Peyer's patch (tissue), 4 donors: Measurements from ENCODE around the gene KIF2B. TPM values are rescaled to one million over a fixed set of nuclear protein-coding genes. Genes with fewer than 3 reads are reported as not detected.

Source experiments
- DNase-seq, 3 donors: peaks; one replicate each; pipeline ENCODE4 v3.0.0-alpha.2; 2017 to 2019
- H3K27ac ChIP-seq, 4 donors: fragments of 200-600 bp; sonication (generic); one replicate each; pipeline ENCODE4 v1.5.1; 2016 to 2019
- H3K27me3 ChIP-seq, 2 donors: fragments of 200-600 bp; sonication (generic); one replicate each; pipeline ENCODE4 v1.5.1; 2019
- H3K36me3 ChIP-seq, 3 donors: fragments of 200-600 bp; sonication (generic); one replicate each; pipeline ENCODE4 v1.5.1; 2016 to 2019
- H3K4me1 ChIP-seq, 4 donors: fragments of 200-600 bp; sonication (generic); one replicate each; pipeline ENCODE4 v1.5.1; 2016 to 2019
- H3K4me3 ChIP-seq, 4 donors: fragments of 200-600 bp; sonication (generic); 1 replicate in 3 of 4; 2 replicates in 1 of 4; pipeline ENCODE4 v1.5.1; 2016 to 2019; ENCODE audit warnings: mild to moderate bottlenecking in 1 of 4
- H3K9me3 ChIP-seq, 4 donors: fragments of 200-600 bp; sonication (generic); one replicate each; pipeline ENCODE4 v1.5.1; 2016 to 2019; ENCODE audit warnings: mild to moderate bottlenecking in 1 of 4
- POLR2A ChIP-seq, 2 donors: fragments of 450-650 bp; IDR thresholded peaks; one replicate each; pipeline ENCODE4 v1.5.1; 2017; ENCODE audit warnings: antibody characterized with exemption in 2 of 2, mild to moderate bottlenecking in 2 of 2, moderate library complexity in 2 of 2
- total RNA-seq, 4 donors: library from RNA; depleted of rRNA; stranded (reverse); fragments of >200 nt; gene quantifications; one replicate each; pipeline ENCODE4 v1.1.0, GENCODE V29; 2016
- TF ChIP-seq, protein P1 (sequence below), 6 experiments: fragments of 450-650 bp in 4 of 6; fragments of 200-600 bp in 2 of 6; sonication (generic) in 1 of 6; IDR thresholded peaks; one replicate each; pipeline ENCODE4 v1.5.1; 2017 to 2019; ENCODE audit warnings: antibody characterized with exemption in 6 of 6, mild to moderate bottlenecking in 3 of 6, moderate library complexity in 1 of 6

KIF2B gene
- total RNA-seq, 4 donors from 2014 or later: not detected

DNA sequence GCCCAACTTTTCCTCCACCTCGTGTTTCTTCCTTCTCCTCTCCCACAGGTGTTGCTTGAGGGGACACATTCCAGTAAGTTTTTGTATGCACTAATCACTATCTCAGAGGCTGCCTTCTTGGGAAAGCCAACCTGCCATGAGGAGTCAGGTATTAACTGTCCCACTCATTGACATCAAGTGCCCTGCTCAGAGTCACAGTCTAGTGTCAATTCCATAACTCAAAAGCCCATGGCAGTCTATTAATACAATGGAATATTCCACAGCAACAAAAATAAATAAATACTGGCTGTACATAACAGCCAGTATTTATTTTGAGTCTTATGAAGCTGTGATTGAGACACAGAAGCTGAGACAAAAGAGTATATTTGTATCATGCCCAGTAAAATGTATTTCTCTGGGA lies 26.1 kb upstream of the KIF2B start:
- DNase-seq: no peak
- Histone ChIP-seq H3K4me3 (no peak overlapping the region), H3K27me3 (no peaks in the 10 kb centered on the region), H3K9me3 (no peaks in the 10 kb centered on the region), H3K4me1 (no peaks in the 10 kb centered on the region), H3K36me3 (no peaks in the 10 kb centered on the region), H3K27ac (no peak overlapping the region)
- TF ChIP-seq, protein P1, sequence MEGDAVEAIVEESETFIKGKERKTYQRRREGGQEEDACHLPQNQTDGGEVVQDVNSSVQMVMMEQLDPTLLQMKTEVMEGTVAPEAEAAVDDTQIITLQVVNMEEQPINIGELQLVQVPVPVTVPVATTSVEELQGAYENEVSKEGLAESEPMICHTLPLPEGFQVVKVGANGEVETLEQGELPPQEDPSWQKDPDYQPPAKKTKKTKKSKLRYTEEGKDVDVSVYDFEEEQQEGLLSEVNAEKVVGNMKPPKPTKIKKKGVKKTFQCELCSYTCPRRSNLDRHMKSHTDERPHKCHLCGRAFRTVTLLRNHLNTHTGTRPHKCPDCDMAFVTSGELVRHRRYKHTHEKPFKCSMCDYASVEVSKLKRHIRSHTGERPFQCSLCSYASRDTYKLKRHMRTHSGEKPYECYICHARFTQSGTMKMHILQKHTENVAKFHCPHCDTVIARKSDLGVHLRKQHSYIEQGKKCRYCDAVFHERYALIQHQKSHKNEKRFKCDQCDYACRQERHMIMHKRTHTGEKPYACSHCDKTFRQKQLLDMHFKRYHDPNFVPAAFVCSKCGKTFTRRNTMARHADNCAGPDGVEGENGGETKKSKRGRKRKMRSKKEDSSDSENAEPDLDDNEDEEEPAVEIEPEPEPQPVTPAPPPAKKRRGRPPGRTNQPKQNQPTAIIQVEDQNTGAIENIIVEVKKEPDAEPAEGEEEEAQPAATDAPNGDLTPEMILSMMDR (IDR thresholded peaks at IDR 0.05): no peak
- no peak for TF ChIP-seq POLR2A (IDR thresholded peaks at IDR 0.05)

DNA sequence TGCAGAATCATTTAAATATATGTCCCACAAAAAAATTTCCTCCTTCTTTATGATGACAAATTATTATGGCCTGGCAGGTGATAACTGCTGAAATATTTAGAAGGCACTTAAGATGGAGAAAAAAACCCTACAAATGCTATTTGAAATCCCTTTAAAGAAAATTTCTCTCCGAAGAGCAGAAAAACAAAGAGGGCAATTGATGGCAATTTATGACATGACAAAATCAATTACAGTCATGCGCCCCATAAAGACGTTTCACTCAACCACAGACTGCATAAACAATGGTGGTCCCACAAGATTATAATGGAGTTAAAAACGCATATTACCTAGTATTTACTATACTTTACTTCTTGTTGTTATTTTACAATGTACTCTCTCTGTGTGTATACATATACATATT lies 25.2 kb upstream of the KIF2B start:
- H3K4me3 ChIP-seq: no peak overlapping the region
- H3K27me3 ChIP-seq: no peaks in the 10 kb centered on the region
- H3K36me3 ChIP-seq: no peaks in the 10 kb centered on the region
- H3K4me1 ChIP-seq: no peaks in the 10 kb centered on the region
- TF ChIP-seq, protein P1 (IDR thresholded peaks at IDR 0.05): no peak
- H3K27ac ChIP-seq: no peak overlapping the region
- no peak for DNase-seq
- H3K9me3 ChIP-seq: no peaks in the 10 kb centered on the region

DNA sequence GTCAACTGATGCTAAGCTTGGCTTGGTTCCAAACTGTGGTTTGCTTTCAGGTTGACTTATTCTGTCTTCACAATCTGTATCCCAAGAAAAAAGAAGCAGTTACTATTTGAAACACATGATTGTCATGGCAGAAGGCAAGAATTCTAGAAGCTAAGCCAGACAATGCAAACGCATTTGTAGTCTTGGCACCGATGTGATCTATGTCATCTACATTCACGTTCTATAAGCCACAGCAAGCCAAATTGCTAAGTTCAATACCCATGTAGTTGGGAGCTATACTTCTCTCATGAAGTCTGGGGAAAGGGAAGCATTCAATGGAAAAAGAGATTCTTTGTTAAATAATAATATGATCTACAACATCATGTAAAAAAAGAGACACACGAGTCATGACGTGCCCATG lies 18.3 kb upstream of the KIF2B start:
- TF ChIP-seq, protein P1 (IDR thresholded peaks at IDR 0.05): no peak
- no peak for TF ChIP-seq POLR2A (IDR thresholded peaks at IDR 0.05)
- Histone ChIP-seq H3K36me3 (no peaks in the 10 kb centered on the region), H3K4me1 (no peaks in the 10 kb centered on the region), H3K4me3 (no peak overlapping the region), H3K9me3 (no peaks in the 10 kb centered on the region), H3K27me3 (no peaks in the 10 kb centered on the region), H3K27ac (no peak overlapping the region)
- DNase-seq: no peak

DNA sequence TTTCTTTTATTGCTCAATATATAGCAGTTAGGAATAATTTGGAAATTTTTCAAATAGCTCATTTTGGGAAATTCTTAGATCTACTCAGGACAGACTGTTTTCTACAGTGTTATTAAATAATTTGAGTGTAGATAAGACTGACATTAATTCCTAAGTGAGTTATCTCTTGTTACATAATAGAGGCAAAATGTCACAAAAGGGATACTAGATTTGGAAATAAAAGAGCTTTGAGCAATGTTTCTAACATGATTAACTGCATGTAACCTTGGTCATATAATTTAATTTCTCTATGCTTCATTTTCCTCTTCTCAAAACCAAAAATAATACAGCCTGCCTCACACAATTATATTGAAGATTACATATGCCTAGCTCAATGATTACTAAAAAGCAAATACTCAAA lies 16.3 kb upstream of the KIF2B start:
- TF ChIP-seq, protein P1 (IDR thresholded peaks at IDR 0.05): no peak
- no peak for TF ChIP-seq POLR2A (IDR thresholded peaks at IDR 0.05)
- Histone ChIP-seq H3K4me3 (no peak overlapping the region), H3K27me3 (no peaks in the 10 kb centered on the region), H3K36me3 (no peaks in the 10 kb centered on the region), H3K4me1 (no peaks in the 10 kb centered on the region), H3K9me3 (no peaks in the 10 kb centered on the region), H3K27ac (no peak overlapping the region)
- DNase-seq: no peak

DNA sequence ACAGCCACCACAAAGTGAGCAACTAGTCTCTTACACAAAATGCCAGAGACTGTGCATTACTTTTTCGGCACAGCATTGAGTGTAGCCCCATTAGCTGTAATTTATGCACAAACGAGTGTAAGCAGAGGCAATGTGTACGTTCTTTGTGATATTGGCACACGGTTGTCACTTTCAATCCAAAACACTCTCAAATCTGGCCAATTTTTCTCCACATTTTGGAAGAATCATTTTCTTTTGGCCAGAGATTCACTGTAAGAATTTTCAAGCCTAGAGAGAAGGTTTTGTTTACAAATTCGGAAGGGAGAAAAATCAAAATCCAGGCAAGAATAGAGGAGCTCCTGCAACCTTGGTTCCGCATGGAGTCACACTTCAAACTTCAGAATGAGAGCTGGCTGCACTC lies 15.4 kb upstream of the KIF2B start:
- DNase-seq: no peak
- TF ChIP-seq, protein P1 (IDR thresholded peaks at IDR 0.05): no peak
- TF ChIP-seq POLR2A (IDR thresholded peaks at IDR 0.05): no peak
- Histone ChIP-seq H3K4me3 (no peak overlapping the region), H3K27me3 (no peaks in the 10 kb centered on the region), H3K27ac (no peak overlapping the region), H3K4me1 (no peaks in the 10 kb centered on the region), H3K9me3 (no peaks in the 10 kb centered on the region), H3K36me3 (no peaks in the 10 kb centered on the region)

DNA sequence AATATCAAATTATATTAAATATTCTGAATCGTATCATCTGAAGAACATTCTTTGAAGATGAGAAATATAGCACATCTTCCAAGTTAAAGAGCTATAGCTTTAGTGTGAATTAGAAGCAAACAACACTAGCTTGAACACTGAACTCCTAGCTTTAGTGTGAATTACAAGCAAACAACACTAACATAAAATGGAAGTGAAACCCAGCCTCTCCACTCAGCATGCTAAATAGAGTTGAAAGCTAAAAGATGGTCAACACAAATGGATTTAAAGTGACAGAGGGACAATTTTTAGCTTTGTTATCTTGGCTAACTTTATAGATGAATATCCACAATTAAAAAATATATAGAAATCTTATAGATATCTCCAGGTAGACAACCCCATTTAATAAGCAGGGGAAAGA lies 4.5 kb upstream of the KIF2B start:
- H3K9me3 ChIP-seq: peaks cover 0 to 6% (median 0%) of the 10 kb centered on the region in 4 donors
- no peaks in the 10 kb centered on the region for H3K4me1 ChIP-seq
- H3K36me3 ChIP-seq: no peaks in the 10 kb centered on the region
- DNase-seq: no peak
- no peaks in the 10 kb centered on the region for H3K27me3 ChIP-seq
- TF ChIP-seq POLR2A (IDR thresholded peaks at IDR 0.05): no peak
- TF ChIP-seq, protein P1 (IDR thresholded peaks at IDR 0.05): no peak
- no peak overlapping the region for H3K4me3 ChIP-seq
- no peak overlapping the region for H3K27ac ChIP-seq
